ENCODE results near the gene CCNF.

CCNF gene

DNA sequence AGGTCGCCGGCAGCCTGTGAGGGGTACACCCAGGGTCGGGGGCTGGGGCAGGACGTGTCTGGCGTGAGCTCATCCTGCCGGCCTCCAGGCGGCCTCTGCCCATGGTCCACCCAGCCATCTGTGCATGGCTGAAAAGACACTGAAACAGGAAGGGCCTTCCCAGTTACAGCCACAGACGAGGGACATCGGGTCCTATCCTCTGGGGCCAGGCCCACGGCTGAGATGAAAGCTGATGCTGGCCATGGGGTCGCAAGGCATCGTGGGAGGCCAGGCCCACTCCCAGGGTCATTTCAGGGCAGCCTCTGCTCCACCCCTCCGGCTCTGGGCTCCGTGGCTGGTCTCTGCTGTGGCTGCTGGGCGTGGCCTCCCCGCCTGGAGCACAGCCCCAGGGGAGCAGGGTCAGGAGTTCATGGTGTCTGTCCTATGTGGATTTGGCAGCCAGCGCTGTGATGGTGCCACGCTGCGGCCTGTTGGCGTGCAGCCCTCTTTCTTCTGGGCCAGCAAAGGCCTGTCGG, 67.9 kb downstream of the CCNF start:
- peaks cover 3% of the 10 kb centered on the region for H3K27me3 Mint-ChIP-seq (ENCODE audit: low read depth, poor library complexity)
- H3K4me1 Mint-ChIP-seq: peaks cover 22% of the 10 kb centered on the region
- DNase-seq: peak; percentile 56
- TF ChIP-seq, protein P1, sequence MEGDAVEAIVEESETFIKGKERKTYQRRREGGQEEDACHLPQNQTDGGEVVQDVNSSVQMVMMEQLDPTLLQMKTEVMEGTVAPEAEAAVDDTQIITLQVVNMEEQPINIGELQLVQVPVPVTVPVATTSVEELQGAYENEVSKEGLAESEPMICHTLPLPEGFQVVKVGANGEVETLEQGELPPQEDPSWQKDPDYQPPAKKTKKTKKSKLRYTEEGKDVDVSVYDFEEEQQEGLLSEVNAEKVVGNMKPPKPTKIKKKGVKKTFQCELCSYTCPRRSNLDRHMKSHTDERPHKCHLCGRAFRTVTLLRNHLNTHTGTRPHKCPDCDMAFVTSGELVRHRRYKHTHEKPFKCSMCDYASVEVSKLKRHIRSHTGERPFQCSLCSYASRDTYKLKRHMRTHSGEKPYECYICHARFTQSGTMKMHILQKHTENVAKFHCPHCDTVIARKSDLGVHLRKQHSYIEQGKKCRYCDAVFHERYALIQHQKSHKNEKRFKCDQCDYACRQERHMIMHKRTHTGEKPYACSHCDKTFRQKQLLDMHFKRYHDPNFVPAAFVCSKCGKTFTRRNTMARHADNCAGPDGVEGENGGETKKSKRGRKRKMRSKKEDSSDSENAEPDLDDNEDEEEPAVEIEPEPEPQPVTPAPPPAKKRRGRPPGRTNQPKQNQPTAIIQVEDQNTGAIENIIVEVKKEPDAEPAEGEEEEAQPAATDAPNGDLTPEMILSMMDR (IDR thresholded peaks at IDR 0.05): no peak
- no peaks in the 10 kb centered on the region for H3K9me3 Mint-ChIP-seq
- H3K36me3 Mint-ChIP-seq (ENCODE audit: low read depth): peaks cover 6% of the 10 kb centered on the region
- no peak overlapping the region for H3K4me3 Mint-ChIP-seq
- H3K27ac Mint-ChIP-seq: peak overlapping the region; percentile 88

GRCh38 chr16:2497695-2498484, 68.6 kb downstream of the CCNF start:
- Mint-ChIP-seq H3K36me3 (ENCODE audit: low read depth) (peaks cover 6% of the 10 kb centered on the region), H3K27me3 (ENCODE audit: low read depth, poor library complexity) (peaks cover 3% of the 10 kb centered on the region), H3K4me1 (peaks cover 29% of the 10 kb centered on the region), H3K4me3 (peak overlapping the region; percentile 21), H3K9me3 (no peaks in the 10 kb centered on the region), H3K27ac (peak overlapping the region; percentile 88)
- DNase-seq: no peak
- TF ChIP-seq, protein P1 (IDR thresholded peaks at IDR 0.05): no peak

DNA sequence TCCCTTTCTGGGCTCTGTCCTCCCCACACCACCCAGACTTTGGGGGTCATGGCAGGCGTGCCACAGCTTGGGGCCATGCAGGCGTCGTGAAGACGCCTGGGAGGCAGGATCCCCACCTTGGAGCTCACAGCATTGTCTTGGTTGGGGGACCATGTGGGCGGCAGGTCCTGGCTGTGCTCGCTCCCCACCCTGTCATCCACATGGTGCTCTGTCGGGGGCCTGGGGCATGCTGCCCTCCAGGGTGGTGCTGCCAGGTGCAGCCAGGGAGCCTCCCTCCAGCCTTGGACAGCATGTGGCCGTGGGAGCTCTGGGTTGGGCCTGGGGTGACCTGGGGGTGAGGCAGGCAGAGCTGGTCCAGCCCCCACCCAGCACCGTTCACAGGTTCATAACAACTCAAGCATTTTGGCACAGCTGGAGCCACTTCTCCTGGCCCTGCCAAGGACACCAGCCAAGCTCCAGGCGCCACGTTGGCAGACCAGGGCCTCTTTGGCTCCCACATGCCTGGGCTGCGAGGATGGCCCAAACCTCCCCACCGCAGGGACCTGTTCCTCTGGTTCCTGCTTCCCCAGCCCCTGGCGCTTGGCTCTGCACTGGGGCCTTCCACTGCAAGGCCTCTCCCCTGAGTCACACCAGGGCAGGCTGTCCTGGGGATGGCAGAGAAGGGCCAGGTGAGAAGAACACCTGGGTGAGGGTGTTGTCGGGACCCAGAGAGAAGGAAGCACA, 69.4 kb downstream of the CCNF start:
- no peaks in the 10 kb centered on the region for H3K9me3 Mint-ChIP-seq
- no peak for DNase-seq
- H3K4me1 Mint-ChIP-seq: peaks cover 31% of the 10 kb centered on the region
- TF ChIP-seq, protein P1 (IDR thresholded peaks at IDR 0.05): no peak
- peaks cover 6% of the 10 kb centered on the region for H3K36me3 Mint-ChIP-seq (ENCODE audit: low read depth)
- no peak overlapping the region for H3K4me3 Mint-ChIP-seq
- peaks cover 3% of the 10 kb centered on the region for H3K27me3 Mint-ChIP-seq (ENCODE audit: low read depth, poor library complexity)
- no peak overlapping the region for H3K27ac Mint-ChIP-seq

DNA sequence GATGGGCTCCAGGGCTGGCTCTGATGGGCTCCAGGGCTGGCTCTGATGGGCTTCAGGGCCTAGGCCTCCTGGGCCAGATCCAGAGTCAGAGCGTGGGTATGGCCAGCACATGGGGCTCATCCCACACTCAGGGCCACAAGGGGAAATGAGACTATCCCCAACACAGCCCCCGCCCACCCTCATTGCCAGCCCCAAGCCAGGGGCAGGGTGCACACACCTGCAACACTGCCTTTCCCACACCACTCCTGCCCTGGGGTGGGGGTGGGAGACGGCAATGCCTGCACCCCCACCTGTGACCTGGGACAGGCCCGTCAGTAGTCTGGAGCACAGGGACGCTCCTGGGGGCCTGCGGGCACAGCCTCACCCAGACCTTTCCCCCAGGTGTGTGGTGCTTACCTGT, 70.2 kb downstream of the CCNF start:
- Mint-ChIP-seq H3K36me3 (ENCODE audit: low read depth) (peaks cover 6% of the 10 kb centered on the region), H3K27ac (no peak overlapping the region), H3K4me1 (peaks cover 32% of the 10 kb centered on the region), H3K4me3 (no peak overlapping the region), H3K27me3 (ENCODE audit: low read depth, poor library complexity) (peaks cover 3% of the 10 kb centered on the region), H3K9me3 (no peaks in the 10 kb centered on the region)
- no peak for DNase-seq
- TF ChIP-seq, protein P1 (IDR thresholded peaks at IDR 0.05): no peak

DNA sequence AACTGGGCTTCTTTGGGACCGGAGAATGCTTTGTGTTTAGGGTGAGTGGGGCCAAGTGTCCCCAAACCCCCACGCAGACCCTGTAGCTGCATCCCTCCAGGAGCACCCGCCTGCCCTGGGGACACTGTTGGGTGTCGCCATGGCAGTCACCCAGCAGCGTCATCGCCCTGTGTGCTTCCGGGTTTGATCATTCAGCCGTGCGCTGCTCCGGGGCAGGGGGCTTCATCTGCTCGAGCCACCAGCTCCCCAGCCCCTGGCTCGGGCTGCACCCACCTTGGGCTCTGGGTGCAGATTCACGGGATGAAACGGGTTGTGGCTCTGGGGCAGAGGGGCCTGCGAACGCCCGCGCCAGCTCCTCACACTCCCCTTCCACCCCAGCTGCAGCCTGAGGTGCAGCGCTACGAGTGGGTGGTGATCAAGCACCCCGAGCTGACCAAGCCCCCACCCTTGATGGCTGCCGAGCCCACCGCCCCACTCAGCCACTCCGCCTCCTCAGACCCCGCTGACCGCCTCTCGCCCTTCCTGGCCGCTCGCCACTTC, 70.7 kb downstream of the CCNF start:
- DNase-seq: no peak
- H3K27ac Mint-ChIP-seq: no peak overlapping the region
- H3K36me3 Mint-ChIP-seq (ENCODE audit: low read depth): peaks cover 6% of the 10 kb centered on the region
- peaks cover 37% of the 10 kb centered on the region for H3K4me1 Mint-ChIP-seq
- H3K9me3 Mint-ChIP-seq: no peaks in the 10 kb centered on the region
- no peak overlapping the region for H3K4me3 Mint-ChIP-seq
- TF ChIP-seq, protein P1 (IDR thresholded peaks at IDR 0.05): no peak
- peaks cover 3% of the 10 kb centered on the region for H3K27me3 Mint-ChIP-seq (ENCODE audit: low read depth, poor library complexity)

All from nephron progenitor cell (in vitro differentiated cells).